Liver (tissue), 9 donors: Measurements from ENCODE around the gene GIPC1. TPM values are rescaled to one million over a fixed set of nuclear protein-coding genes. Genes with fewer than 3 reads are reported as not detected.

Experiments
- DNase-seq: peaks from one replicate; pipeline ENCODE4 v3.0.0-alpha.2; 2017; ENCODE audit warnings: low spot score
- H3K27ac ChIP-seq, 2 donors: one replicate each; pipeline ENCODE4 v1.7.0; 2013; ENCODE audit warnings: inconsistent platforms in 2 of 2, low read length in 2 of 2, control low read depth in 1 of 2, low read depth in 1 of 2, mild to moderate bottlenecking in 1 of 2
- H3K27me3 ChIP-seq, 4 donors: one replicate each; pipeline versions ENCODE4 v1.6.1 to v1.7.0; 2013; ENCODE audit warnings: low read length in 3 of 4, inconsistent platforms in 1 of 4, mild to moderate bottlenecking in 1 of 4, moderate library complexity in 1 of 4; ENCODE audit not compliant: control insufficient read depth in 4 of 4, insufficient read depth in 4 of 4
- H3K36me3 ChIP-seq, 4 donors: one replicate each; pipeline versions ENCODE4 v1.6.1 to v1.7.0; 2013; ENCODE audit warnings: low read length in 3 of 4, mild to moderate bottlenecking in 3 of 4, low read depth in 1 of 4, moderate library complexity in 1 of 4; ENCODE audit not compliant: control insufficient read depth in 4 of 4, insufficient read depth in 3 of 4
- H3K4me1 ChIP-seq, 4 donors: one replicate each; pipeline versions ENCODE4 v1.6.1 to v1.7.0; 2013; ENCODE audit warnings: low read length in 3 of 4, mild to moderate bottlenecking in 3 of 4, moderate library complexity in 1 of 4; ENCODE audit not compliant: control insufficient read depth in 4 of 4, insufficient read depth in 4 of 4
- H3K4me3 ChIP-seq, 3 donors: one replicate each; pipeline versions ENCODE4 v1.6.1 to v1.7.0; 2013; ENCODE audit warnings: low read length in 3 of 3, control low read depth in 1 of 3, low read depth in 1 of 3, mild to moderate bottlenecking in 1 of 3
- H3K9ac ChIP-seq, 2 donors: one replicate each; pipeline ENCODE4 v1.7.0; 2013; ENCODE audit warnings: low read length in 2 of 2, mild to moderate bottlenecking in 2 of 2, moderate library complexity in 2 of 2, control low read depth in 1 of 2, low read depth in 1 of 2
- H3K9me3 ChIP-seq, 4 donors: one replicate each; pipeline versions ENCODE4 v1.6.1 to v1.7.0; 2013; ENCODE audit warnings: low read length in 3 of 4; ENCODE audit not compliant: control insufficient read depth in 4 of 4
- CTCF ChIP-seq: fragments of 150-350 bp; IDR thresholded peaks from 2 replicates; pipeline ENCODE4 v1.5.1; 2017; ENCODE audit warnings: improper control_type of control experiment, low read depth, low read length; ENCODE audit not compliant: missing input control
- EGR1 ChIP-seq, 2 donors: IDR thresholded peaks; 2 replicates each; pipeline ENCODE4 v1.6.1; 2016 to 2018; ENCODE audit warnings: antibody characterized with exemption in 2 of 2, low read depth in 2 of 2
- GABPA ChIP-seq, 2 donors: IDR thresholded peaks in 1 of 2; conservative IDR thresholded peaks in 1 of 2; 2 replicates each; pipeline ENCODE4 v1.6.1; 2016; ENCODE audit warnings: antibody characterized with exemption in 2 of 2, mild to moderate bottlenecking in 1 of 2, moderate library complexity in 1 of 2
- HNF4A ChIP-seq, 2 donors: conservative IDR thresholded peaks; 2 replicates each; pipeline ENCODE4 v1.6.1; 2016; ENCODE audit warnings: antibody characterized with exemption in 2 of 2, mild to moderate bottlenecking in 2 of 2
- HNF4G ChIP-seq: IDR thresholded peaks from 2 replicates; pipeline ENCODE4 v1.6.1; 2016; ENCODE audit warnings: antibody characterized with exemption
- JUND ChIP-seq, 2 donors: IDR thresholded peaks; 2 replicates each; pipeline ENCODE4 v1.6.1; 2016; ENCODE audit warnings: antibody characterized with exemption in 2 of 2
- NR2F2 ChIP-seq: IDR thresholded peaks from 2 replicates; pipeline ENCODE4 v1.6.1; 2016; ENCODE audit warnings: antibody characterized with exemption
- RXRA ChIP-seq, 2 donors: IDR thresholded peaks; 2 replicates each; pipeline ENCODE4 v1.6.1; 2017 to 2018; ENCODE audit warnings: antibody characterized with exemption in 2 of 2, mild to moderate bottlenecking in 1 of 2
- SP1 ChIP-seq: IDR thresholded peaks from 2 replicates; pipeline ENCODE4 v1.6.1; 2018; ENCODE audit warnings: antibody characterized with exemption, mild to moderate bottlenecking
- TAF1 ChIP-seq: conservative IDR thresholded peaks from 2 replicates; pipeline ENCODE4 v1.6.1; 2016; ENCODE audit warnings: antibody characterized with exemption, mild to moderate bottlenecking
- ZBTB33 ChIP-seq: IDR thresholded peaks from 2 replicates; pipeline ENCODE4 v1.6.1; 2016; ENCODE audit warnings: antibody characterized with exemption
- WGBS: extraction: QIAGEN DNeasy Blood & Tissue Kit; methylation state at CpG from one replicate; pipeline ENCODE4 v1.1.7; 2013; 5-methylcytosine and 5-hydroxymethylcytosine counted together
- polyA plus RNA-seq, 2 donors: library from polyadenylated mRNA; stranded (reverse) in 1 of 2; unstranded in 1 of 2; fragments of 200-250 nt in 1 of 2; fragments of >200 nt in 1 of 2; fragmentation: Nextera tagmentation in 1 of 2; extraction: Ambion mirVana in 1 of 2; gene quantifications; one replicate each; pipeline versions ENCODE4 v1.2.1 to v1.2.3, GENCODE V29; 2013 to 2015
- total RNA-seq, 2 donors: library from RNA; depleted of rRNA; stranded (reverse); fragments of >200 nt; gene quantifications; one replicate each; pipeline ENCODE4 v1.2.3, GENCODE V29; 2014
- donor health status: healthy.
- donor health status: healthy.
- donor health status: healthy.
- donor health status: healthy.
- donor health status: healthy.

GIPC1 gene
- total and polyA plus RNA-seq, 4 donors, result 18.4 to 34.5 (median 25.5) TPM

GRCh38 chr19:14434543-14435319, 61.2 kb downstream of the GIPC1 start:
- Histone ChIP-seq H3K27me3 (no peaks in the 10 kb centered on the region), H3K4me3 (peak overlapping the region in 1 of 3 donors; percentile 96), H3K9me3 (no peaks in the 10 kb centered on the region), H3K36me3 (no peaks in the 10 kb centered on the region), H3K9ac (no peak overlapping the region), H3K4me1 (peaks cover 6 to 36% (median 19%) of the 10 kb centered on the region in 4 donors), H3K27ac (peak overlapping the region; percentile 27 to 69)
- TF ChIP-seq JUND (IDR thresholded peaks at IDR 0.05), result peak in 1 of 2 donors; percentile 28
- peak; percentile 48 for TF ChIP-seq SP1
- TF ChIP-seq CTCF, result no peak
- no peak for TF ChIP-seq ZBTB33
- no peak for TF ChIP-seq TAF1
- TF ChIP-seq RXRA (IDR thresholded peaks at IDR 0.05), result peak in 1 of 2 donors; percentile 36
- TF ChIP-seq NR2F2, result peak; percentile 79
- TF ChIP-seq GABPA (IDR thresholded peaks at IDR 0.05 in 1 of 2, conservative IDR thresholded peaks at IDR 0.05 in 1 of 2), result peak in 1 of 2 donors; percentile 37
- DNase-seq, result no peak
- 61% methylated on average over 23 of the region's 23 CpGs for WGBS

GRCh38 chr19:14433554-14434501, 62.1 kb downstream of the GIPC1 start:
- peak overlapping the region; percentile 60 to 69 for H3K27ac ChIP-seq
- no peaks in the 10 kb centered on the region for H3K36me3 ChIP-seq
- peaks cover 6 to 30% (median 14%) of the 10 kb centered on the region in 4 donors for H3K4me1 ChIP-seq
- H3K27me3 ChIP-seq, result no peaks in the 10 kb centered on the region
- H3K4me3 ChIP-seq, result peak overlapping the region; percentile 49 to 96 (median 75)
- peak overlapping the region; percentile 23 to 69 for H3K9ac ChIP-seq
- WGBS, result 10% methylated on average over 52 of the region's 52 CpGs
- no peak for DNase-seq
- TF ChIP-seq EGR1 (IDR thresholded peaks at IDR 0.05; ENCODE audit: low read depth in 2 of 2), result no peak
- no peak for TF ChIP-seq ZBTB33
- TF ChIP-seq HNF4G, result no peak
- no peak for TF ChIP-seq HNF4A (conservative IDR thresholded peaks at IDR 0.05)
- no peaks in the 10 kb centered on the region for H3K9me3 ChIP-seq
